IMR-90 (cell line): Measurements from ENCODE around the gene RGL1.

Source experiments
- BHLHE40 ChIP-seq: fragments of 150-350 bp; IDR thresholded peaks from 2 replicates; pipeline ENCODE4 v1.6.1; 2016; ENCODE audit warnings: mild to moderate bottlenecking, low read depth, low read length
- CEBPB ChIP-seq: IDR thresholded peaks from 2 replicates; pipeline ENCODE4 v1.6.1; 2012; ENCODE audit warnings: low read depth, low read length, improper control_type of control experiment
- CHD1 ChIP-seq: IDR thresholded peaks from 2 replicates; pipeline ENCODE4 v1.6.1; 2012; ENCODE audit warnings: low read depth, low read length, improper control_type of control experiment
- CTCF ChIP-seq: conservative IDR thresholded peaks from 2 replicates; pipeline ENCODE4 v1.5.1; 2012; ENCODE audit warnings: mild to moderate bottlenecking, low read depth, low read length, improper control_type of control experiment
- FOS ChIP-seq: fragments of 150-350 bp; IDR thresholded peaks from 2 replicates; pipeline ENCODE4 v1.6.1; 2016; ENCODE audit warnings: low read depth, low read length
- MAFK ChIP-seq: IDR thresholded peaks from 2 replicates; pipeline ENCODE4 v1.6.1; 2012; ENCODE audit warnings: low read depth, low read length, improper control_type of control experiment
- MXI1 ChIP-seq: IDR thresholded peaks from 2 replicates; pipeline ENCODE4 v1.6.1; 2012; ENCODE audit warnings: low read depth, mild to moderate bottlenecking, low read length, moderate library complexity, borderline replicate concordance
- POLR2A ChIP-seq: IDR thresholded peaks from 2 replicates; pipeline ENCODE4 v1.6.1; 2012; ENCODE audit warnings: mild to moderate bottlenecking, low read depth, low read length
- RAD21 ChIP-seq: IDR thresholded peaks from 2 replicates; pipeline ENCODE4 v1.6.1; 2012; ENCODE audit warnings: low read length, improper control_type of control experiment
- RCOR1 ChIP-seq: IDR thresholded peaks from 2 replicates; pipeline ENCODE4 v1.6.1; 2012; ENCODE audit warnings: mild to moderate bottlenecking, low read length, improper control_type of control experiment; ENCODE audit not compliant: insufficient replicate concordance
- RFX5 ChIP-seq: IDR thresholded peaks from 2 replicates; pipeline ENCODE4 v1.8.0; 2012; ENCODE audit warnings: low read depth, mild to moderate bottlenecking, low read length, moderate library complexity
- SMC3 ChIP-seq: fragments of 150-350 bp; IDR thresholded peaks from 2 replicates; pipeline ENCODE4 v1.6.1; 2016; ENCODE audit warnings: low read depth, mild to moderate bottlenecking, antibody characterized with exemption, low read length, moderate library complexity
- USF2 ChIP-seq: fragments of 150-350 bp; IDR thresholded peaks from 2 replicates; pipeline ENCODE4 v1.6.1; 2017; ENCODE audit warnings: mild to moderate bottlenecking, antibody characterized with exemption, low read length, low read depth

- no peak for TF ChIP-seq CTCF
- TF ChIP-seq RCOR1, result no peak
- TF ChIP-seq USF2, result no peak
- no peak for TF ChIP-seq POLR2A
- TF ChIP-seq SMC3, result no peak
- TF ChIP-seq MXI1, result no peak
- no peak for TF ChIP-seq RFX5
- no peak for TF ChIP-seq RAD21
- no peak for TF ChIP-seq CEBPB
- TF ChIP-seq BHLHE40, result no peak
- no peak for TF ChIP-seq CHD1
- TF ChIP-seq MAFK, result no peak
- TF ChIP-seq FOS, result no peak
These were observed 13.6 kb upstream of the RGL1 start for GRCh38 chr1:183791319-183791718.
